ENCODE measurements around the gene COX4I2. TPM values are rescaled to one million over a fixed set of nuclear protein-coding genes. Genes with fewer than 3 reads are reported as not detected.
A peak's percentile ranks its signal among the peaks of the same experiment; 100 is the strongest.

Gene COX4I2
- total and polyA plus RNA-seq, 2 of the 4 experiments (the other 2 are of a cell fraction): not detected

DNA sequence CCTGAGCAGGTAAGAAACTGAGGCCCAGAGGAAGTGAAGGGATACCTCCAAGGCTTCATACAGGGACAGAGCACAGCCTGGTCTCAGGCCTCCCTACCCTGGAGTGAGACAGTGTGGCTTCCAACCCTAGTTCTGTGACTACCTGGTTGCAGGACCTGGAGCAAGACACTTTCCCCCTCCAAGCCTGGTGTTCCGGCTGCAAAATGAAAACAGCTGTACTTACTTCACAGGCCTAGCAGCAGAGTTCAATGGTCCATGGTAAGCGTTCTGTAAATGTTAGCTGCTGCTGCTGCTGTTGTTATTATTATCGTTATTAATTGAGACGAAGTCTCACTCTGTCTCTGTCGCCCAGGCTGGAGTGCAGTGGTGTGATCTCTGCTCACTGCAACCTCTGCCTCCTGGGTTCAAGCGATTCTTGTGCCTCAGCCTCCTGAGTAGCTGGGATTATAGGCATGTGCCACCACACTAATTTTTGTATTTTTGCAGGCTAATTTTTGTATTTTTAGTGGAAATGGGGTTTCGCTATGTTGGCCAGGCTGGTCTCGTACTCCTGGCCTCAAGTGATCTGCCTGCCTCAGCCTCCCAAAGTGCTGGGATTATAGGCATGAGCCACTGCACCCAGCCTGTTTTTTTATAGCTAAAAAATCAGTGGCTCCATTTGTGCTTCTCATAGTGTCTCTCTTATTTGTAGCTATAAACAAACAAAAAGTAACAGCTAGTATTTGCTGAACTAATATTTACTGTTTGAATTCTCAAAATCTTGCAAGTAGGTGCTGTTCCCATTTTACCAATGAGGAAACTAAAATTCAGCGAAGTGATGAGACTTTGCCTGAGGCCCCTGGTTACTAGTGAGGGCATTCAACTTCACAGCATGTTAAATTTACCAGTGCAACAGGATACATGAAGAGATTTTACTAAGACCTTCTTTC, 41.9 kb downstream of the COX4I2 start:
- TF ChIP-seq MAFK (IDR thresholded peaks at IDR 0.05; ENCODE audit: low read depth, low read length) (no peak), BHLHE40 (IDR thresholded peaks at IDR 0.05; ENCODE audit: low read depth, low read length) (no peak), SMC3 (IDR thresholded peaks at IDR 0.05; ENCODE audit: low read depth, low read length) (no peak), FOS (IDR thresholded peaks at IDR 0.05; ENCODE audit: low read depth, low read length) (no peak), ELK1 (IDR thresholded peaks at IDR 0.05; ENCODE audit: borderline replicate concordance, low read depth, low read length) (no peak), NFE2L2 (IDR thresholded peaks at IDR 0.05; ENCODE audit: low read depth, low read length) (no peak), RFX5 (IDR thresholded peaks at IDR 0.05; ENCODE audit: low read depth, low read length) (no peak), POLR2A (IDR thresholded peaks at IDR 0.05; ENCODE audit: low read depth, low read length) (no peak), MXI1 (IDR thresholded peaks at IDR 0.05; ENCODE audit: borderline replicate concordance, low read depth, low read length) (no peak), RCOR1 (IDR thresholded peaks at IDR 0.05; ENCODE audit: insufficient replicate concordance, low read length) (no peak), CHD1 (IDR thresholded peaks at IDR 0.05; ENCODE audit: low read depth, low read length) (no peak)
- Histone ChIP-seq H2AK5ac (ENCODE audit: low read depth, low read length) (peak overlapping the region; percentile 77; the same call in 1 of the 2 replicates), H2BK5ac (ENCODE audit: low read depth, low read length, poor library complexity, severe bottlenecking) (peak overlapping the region; percentile 22), H3K79me1 (ENCODE audit: low read depth in 1 of 2, low read length in 2 of 2) (peaks cover 53 to 92% of the 10 kb centered on the region in 2 experiments), H4K8ac (ENCODE audit: low read depth in 2 of 2, low read length in 2 of 2) (peak overlapping the region in 1 of 2 experiments; percentile 70; a peak in 2 of 4 replicates), H3K36me3 (ENCODE audit: control insufficient read depth, insufficient read depth, low read length) (peaks cover 23% of the 10 kb centered on the region), H3K18ac (ENCODE audit: low read depth, low read length) (peak overlapping the region; percentile 24; the same call in 1 of the 2 replicates), H3K14ac (replicated peaks; ENCODE audit: low read depth, low read length) (peak overlapping the region; percentile 60), H2AK9ac (replicated peaks; ENCODE audit: low read depth, low read length, poor library complexity) (no peak overlapping the region), H3K4me3 (ENCODE audit: insufficient read depth, low read depth, low read length) (no peak overlapping the region), H2BK15ac (ENCODE audit: low read depth, low read length) (peak overlapping the region; percentile 8; the same call in 1 of the 3 replicates), H4K20me1 (ENCODE audit: insufficient read depth, low read length) (peaks cover 52% of the 10 kb centered on the region), H4K5ac (ENCODE audit: low read depth, low read length) (peak overlapping the region; percentile 74), H2BK120ac (ENCODE audit: low read depth, low read length) (peak overlapping the region; percentile 61; the same call in 1 of the 2 replicates), H3K23ac (ENCODE audit: low read depth, low read length) (peak overlapping the region; percentile 51; the same call in 1 of the 2 replicates), H3K9me3 (ENCODE audit: control insufficient read depth, insufficient read depth, low read length) (no peaks in the 10 kb centered on the region), H4K91ac (ENCODE audit: insufficient read depth, low read depth, low read length) (peak overlapping the region; percentile 48), H3K27ac (ENCODE audit: insufficient read depth, low read length) (peak overlapping the region; percentile 4; the same call in 1 of the 2 replicates), H3K4ac (ENCODE audit: low read depth, low read length) (peak overlapping the region; percentile 78), H3K9ac (ENCODE audit: low read depth, low read length) (peak overlapping the region; percentile 27; the same call in 1 of the 2 replicates), H3K4me1 (ENCODE audit: control insufficient read depth, insufficient read depth, low read length) (peaks cover 36% of the 10 kb centered on the region), H3K27me3 (ENCODE audit: control insufficient read depth, insufficient read depth, low read length) (no peaks in the 10 kb centered on the region), H3K9me1 (ENCODE audit: insufficient read depth, low read length) (peaks cover 56% of the 10 kb centered on the region), H2AFZ (replicated peaks; ENCODE audit: low read length, poor library complexity) (no peak overlapping the region), H2BK20ac (ENCODE audit: low read depth, low read length) (peak overlapping the region; percentile 52; the same call in 1 of the 2 replicates), H3K56ac (ENCODE audit: extremely low read depth, insufficient read depth, low read length) (no peak overlapping the region), H3K4me2 (ENCODE audit: low read depth, low read length) (no peak overlapping the region)
- ATAC-seq (ENCODE audit: low read depth) (no peak), DNase-seq (no peak)
- dilution Hi-C loops (cut with HindIII; ENCODE audit: low sequenced_read_pairs, unreplicated experiment): no loop called here
- CTCF ChIA-PET: interaction anchor here (0.9 kb wide), 1 partner anchor 18 kb away, joined by 3 read pairs; no protein-coding TSS in a partner anchor
- WGBS, 2 experiments (ENCODE audit: extremely low coverage in 2 of 2, insufficient read length in 1 of 2): no CpG with 5 or more reads among the region's 9 CpGs
- BruUV-seq (replicated peaks): no TSS peak
- in situ Hi-C loops (cut with MboI; ENCODE audit: low sequenced_read_pairs): no loop called here
- intact Hi-C loops (cut with micrococcal nuclease): no loop called here
- POLR2A ChIA-PET (ENCODE audit: unreplicated experiment): no interaction called here
